ENCODE measurements around the gene TMEM45B. TPM values are rescaled to one million over a fixed set of nuclear protein-coding genes. Genes with fewer than 3 reads are reported as not detected.
"Not testable (repeated sequence)": the region's sequence is repeated elsewhere in the genome, so short reads cannot be mapped to it uniquely, and the experiment has no call there.

The TMEM45B gene
- total RNA-seq, result not detected in 2 replicates

GRCh38 chr11:129815596-129816461 is at the start of gene TMEM45B:
TSS of gene TMEM45B (plus strand) at chr11:129815848. CDS start at chr11:129852483, 36,635 bp downstream.
- no peak for DNase-seq (ENCODE audit: low read depth)

GRCh38 chr11:129766898-129767604 is 48.6 kb upstream of the TMEM45B start:
- H3K4me3 ChIP-seq (ENCODE audit: low read depth, low read length), result no peak overlapping the region
- DNase-seq (ENCODE audit: low read depth), result peak; percentile 38
- TF ChIP-seq CTCF (IDR thresholded peaks at IDR 0.05; ENCODE audit: insufficient read depth, low read depth, low read length), result peak; percentile 66

More at GRCh38 chr11:129815596-129816461, at the start of gene TMEM45B:
- no peak within 1 kb of the TSS for H3K4me3 ChIP-seq (ENCODE audit: low read depth, low read length)
- TF ChIP-seq CTCF (IDR thresholded peaks at IDR 0.05; ENCODE audit: insufficient read depth, low read depth, low read length), result no peak

DNA sequence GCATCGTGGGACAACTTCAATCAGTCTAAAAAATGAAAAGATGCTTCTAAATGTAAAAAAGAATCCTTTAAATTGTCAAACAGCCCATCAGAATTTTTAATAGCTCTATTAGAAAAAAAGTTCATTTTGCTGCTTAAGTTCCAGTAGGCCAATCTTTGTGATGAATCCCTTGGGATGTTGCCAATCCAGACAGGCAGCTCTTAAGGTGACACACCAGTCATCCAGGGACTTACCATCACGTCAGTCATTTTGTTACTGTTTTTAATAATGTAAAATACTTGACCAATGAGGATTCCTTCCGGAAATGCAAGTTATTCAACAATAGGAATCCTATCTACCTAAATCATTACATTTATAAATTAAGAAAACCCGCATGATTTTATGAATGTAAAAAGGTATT is 47.8 kb upstream of the TMEM45B start:
- DNase-seq (ENCODE audit: low read depth), result no peak
- no peak for TF ChIP-seq CTCF (IDR thresholded peaks at IDR 0.05; ENCODE audit: insufficient read depth, low read depth, low read length)
- H3K4me3 ChIP-seq (ENCODE audit: low read depth, low read length), result no peak overlapping the region

- DNase-seq (ENCODE audit: low read depth), result no peak
- no peak overlapping the region for H3K4me3 ChIP-seq (ENCODE audit: low read depth, low read length)
- no peak for TF ChIP-seq CTCF (IDR thresholded peaks at IDR 0.05; ENCODE audit: insufficient read depth, low read depth, low read length)
These were observed 47.3 kb upstream of the TMEM45B start for GRCh38 chr11:129768356-129768755.

DNA sequence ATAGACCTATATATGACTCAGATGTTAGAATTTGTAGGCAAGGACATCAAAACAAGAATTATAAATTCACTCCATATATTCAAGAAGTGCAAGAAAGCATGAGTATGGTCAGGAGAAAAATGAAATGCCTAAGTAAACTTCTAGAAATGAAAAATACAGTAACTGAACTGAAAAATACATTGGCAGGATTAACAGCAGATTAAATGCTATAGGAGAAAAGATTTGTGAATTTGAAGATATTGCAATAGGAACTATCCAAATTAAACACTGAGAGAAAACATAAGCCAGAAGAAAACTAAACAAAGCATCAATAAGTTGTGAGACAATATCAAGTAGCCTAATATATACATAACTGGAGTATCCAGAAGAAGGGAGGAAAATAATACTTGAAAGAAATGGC is 46.6 kb upstream of the TMEM45B start:
- DNase-seq (ENCODE audit: low read depth), result no peak
- no peak overlapping the region for H3K4me3 ChIP-seq (ENCODE audit: low read depth, low read length)
- no peak for TF ChIP-seq CTCF (IDR thresholded peaks at IDR 0.05; ENCODE audit: insufficient read depth, low read depth, low read length)

GRCh38 chr11:129770993-129771392 is 44.7 kb upstream of the TMEM45B start:
- TF ChIP-seq CTCF (IDR thresholded peaks at IDR 0.05; ENCODE audit: insufficient read depth, low read depth, low read length), result no peak
- no peak overlapping the region for H3K4me3 ChIP-seq (ENCODE audit: low read depth, low read length)
- DNase-seq (ENCODE audit: low read depth), result no peak

GRCh38 chr11:129771456-129771855 is 44.2 kb upstream of the TMEM45B start:
- not testable (repeated sequence) for H3K4me3 ChIP-seq (ENCODE audit: low read depth, low read length)

More at GRCh38 chr11:129771456-129771855, 44.2 kb upstream of the TMEM45B start:
- DNase-seq (ENCODE audit: low read depth), result not testable (repeated sequence)

All from fibroblast of villous mesenchyme (primary cell).